Activated CD4-positive, alpha-beta T cell treated with anti-CD3 and anti-CD28 coated beads, Interleukin-2, amount 50 U/mL, for 1 hour (primary cell): Measurements from ENCODE around the gene DDIT4L.
A peak's percentile ranks its signal among the peaks of the same experiment; 100 is the strongest.
"Not testable (repeated sequence)": the region's sequence is repeated elsewhere in the genome, so short reads cannot be mapped to it uniquely, and the experiment has no call there.

ENCODE experiments used
- DNase-seq: peaks from one replicate; pipeline ENCODE4 v3.0.0-alpha.2; 2020

DDIT4L gene, protein sequence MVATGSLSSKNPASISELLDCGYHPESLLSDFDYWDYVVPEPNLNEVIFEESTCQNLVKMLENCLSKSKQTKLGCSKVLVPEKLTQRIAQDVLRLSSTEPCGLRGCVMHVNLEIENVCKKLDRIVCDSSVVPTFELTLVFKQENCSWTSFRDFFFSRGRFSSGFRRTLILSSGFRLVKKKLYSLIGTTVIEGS

GRCh38 chr4:100189820-100190642, at the start of gene DDIT4L:
Gene DDIT4L, minus strand, starts transcription at chr4:100190468. Its CDS starts 485 bp downstream, at chr4:100189983.
- peak; percentile 7 for DNase-seq

DNA sequence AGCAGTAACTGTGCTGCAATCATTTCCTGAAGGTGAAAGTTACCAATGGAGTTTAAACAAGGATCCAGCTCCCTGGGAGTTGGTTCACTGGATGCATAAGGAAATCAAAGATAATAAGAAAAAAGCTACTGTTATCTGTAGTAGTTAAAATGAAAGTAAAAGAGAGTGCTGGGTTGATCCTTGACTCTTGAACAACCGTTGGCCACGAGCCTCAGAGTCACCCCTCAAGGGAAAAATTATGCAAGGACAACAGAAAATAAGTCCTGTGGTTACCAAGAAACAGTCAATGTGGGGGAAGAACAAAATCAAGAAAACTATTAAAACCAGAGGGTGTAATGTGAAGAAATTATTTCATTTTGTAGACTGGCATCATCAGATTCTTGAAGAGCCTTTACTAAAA, 49.7 kb upstream of the DDIT4L start:
- DNase-seq: no peak

DNA sequence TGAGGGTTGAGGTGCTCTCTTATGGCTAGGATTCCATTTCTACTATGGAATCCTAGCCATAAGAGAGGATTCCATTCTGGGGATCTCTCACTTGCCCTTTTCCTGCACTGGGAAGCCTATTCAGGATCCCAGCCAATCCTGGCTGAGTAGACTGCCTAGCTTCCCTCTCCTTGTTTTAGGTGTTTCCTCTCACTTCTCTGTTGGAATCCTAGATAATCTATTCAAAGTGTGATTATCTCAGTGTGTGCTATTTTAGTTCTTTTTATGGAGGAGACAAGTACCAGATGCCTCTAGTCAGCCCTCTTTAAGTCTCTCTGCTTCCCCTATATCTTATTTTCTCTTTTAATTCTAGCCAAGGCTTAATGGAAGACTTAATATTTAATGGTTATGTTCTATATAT, 34.5 kb upstream of the DDIT4L start:
- DNase-seq: no peak

- DNase-seq: no peak
These were observed 33.9 kb upstream of the DDIT4L start for GRCh38 chr4:100224160-100224559.

DNA sequence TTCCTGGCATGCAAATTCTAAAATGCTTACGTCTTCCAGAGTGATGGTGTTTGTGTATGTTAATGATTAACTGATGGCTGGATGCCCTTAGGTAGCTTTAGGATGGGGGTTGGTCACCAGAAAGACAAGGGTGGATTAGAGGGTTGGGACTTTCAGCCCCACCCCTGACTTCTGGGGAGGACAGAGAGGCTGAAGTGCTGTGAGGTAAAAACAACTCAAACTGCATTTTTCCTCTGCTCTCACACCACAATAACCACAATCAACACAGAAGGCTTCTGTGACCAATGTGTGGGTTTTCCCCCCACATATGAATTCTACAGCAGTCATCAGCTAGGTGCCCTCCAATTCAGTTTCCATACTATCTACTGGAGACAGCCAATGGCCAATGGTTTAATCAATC, 18.7 kb upstream of the DDIT4L start:
- no peak for DNase-seq

- no peak for DNase-seq
These were observed 18.2 kb upstream of the DDIT4L start for GRCh38 chr4:100208459-100208858.

- no peak for DNase-seq
These were observed 16.6 kb upstream of the DDIT4L start for GRCh38 chr4:100206850-100207249.

DNA sequence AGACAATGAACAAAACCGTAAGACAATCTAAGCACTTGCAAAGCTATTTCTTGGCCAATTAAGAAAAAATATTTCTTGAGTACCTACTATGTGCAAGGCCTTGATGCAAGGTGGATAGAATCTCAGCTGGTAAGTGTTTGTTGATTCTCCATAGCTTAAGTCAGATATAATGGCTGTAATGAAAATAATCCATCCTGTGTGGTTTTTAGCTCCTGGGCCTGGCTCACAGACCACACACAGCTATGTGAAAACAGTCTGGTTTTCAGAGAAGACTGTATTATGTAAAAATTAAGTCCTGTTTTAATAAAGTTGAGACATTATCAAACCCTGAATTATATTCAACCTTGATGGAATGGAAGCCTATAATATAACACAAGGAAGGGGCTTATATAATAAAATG, 7.8 kb upstream of the DDIT4L start:
- no peak for DNase-seq

- not testable (repeated sequence) for DNase-seq
These were observed 6.3 kb upstream of the DDIT4L start for GRCh38 chr4:100196388-100197071.

GRCh38 chr4:100190643-100191600, 654 bp upstream of the DDIT4L start:
- no peak for DNase-seq

GRCh38 chr4:100188829-100189228, 1.4 kb downstream of the DDIT4L start:
- no peak for DNase-seq

- no peak for DNase-seq
These were observed 2.5 kb downstream of the DDIT4L start for GRCh38 chr4:100187781-100188180.

- DNase-seq: no peak
These were observed 5.5 kb downstream of the DDIT4L start for GRCh38 chr4:100184787-100185186.

- DNase-seq: no peak
These were observed 12.4 kb downstream of the DDIT4L start for GRCh38 chr4:100177855-100178254.

- DNase-seq: no peak
These were observed 13.1 kb downstream of the DDIT4L start for GRCh38 chr4:100177126-100177525.

- DNase-seq: no peak
These were observed 14.4 kb downstream of the DDIT4L start for GRCh38 chr4:100175858-100176257.

DNA sequence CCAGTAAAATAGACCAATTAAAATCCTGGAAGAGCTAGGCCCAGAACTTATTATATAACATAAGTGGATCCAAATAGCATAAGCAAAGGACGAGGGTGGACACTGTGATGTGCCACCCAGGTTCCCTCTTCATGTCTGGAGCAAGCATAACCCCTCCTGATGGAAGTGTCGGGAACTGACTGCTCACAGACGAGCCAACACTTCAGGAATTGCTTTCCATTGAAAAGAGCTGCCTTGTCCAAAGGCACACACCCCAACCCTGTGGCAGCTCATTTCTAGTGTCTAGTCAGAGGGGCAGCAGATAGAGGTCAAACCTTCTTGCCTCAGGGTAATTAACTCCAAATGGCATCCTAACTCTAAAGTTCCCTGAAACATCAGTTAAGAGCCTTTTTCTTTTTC, 15.3 kb downstream of the DDIT4L start:
- no peak for DNase-seq

- no peak for DNase-seq
These were observed 19.3 kb downstream of the DDIT4L start for GRCh38 chr4:100170986-100171385.

GRCh38 chr4:100169491-100170485, 20.5 kb downstream of the DDIT4L start:
- no peak for DNase-seq

DNA sequence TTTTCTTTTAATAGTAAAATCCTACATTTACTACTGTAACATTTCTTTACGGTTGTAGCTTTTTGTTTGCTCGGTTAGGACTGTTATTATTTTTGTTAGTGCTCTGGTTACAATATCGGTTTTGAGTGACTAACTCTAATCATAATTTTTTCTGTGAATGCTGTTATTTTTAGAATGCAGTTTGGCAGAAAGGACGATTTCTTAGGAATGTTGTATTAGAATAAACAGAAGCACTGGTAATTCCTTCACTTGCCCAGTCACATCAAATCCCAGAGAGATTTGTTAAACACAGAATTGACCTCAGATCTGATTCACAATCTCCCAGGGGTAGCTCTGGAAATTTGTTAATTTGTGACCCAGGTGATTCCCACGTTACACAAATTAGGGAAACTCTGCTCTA, 21.7 kb downstream of the DDIT4L start:
- no peak for DNase-seq

DNA sequence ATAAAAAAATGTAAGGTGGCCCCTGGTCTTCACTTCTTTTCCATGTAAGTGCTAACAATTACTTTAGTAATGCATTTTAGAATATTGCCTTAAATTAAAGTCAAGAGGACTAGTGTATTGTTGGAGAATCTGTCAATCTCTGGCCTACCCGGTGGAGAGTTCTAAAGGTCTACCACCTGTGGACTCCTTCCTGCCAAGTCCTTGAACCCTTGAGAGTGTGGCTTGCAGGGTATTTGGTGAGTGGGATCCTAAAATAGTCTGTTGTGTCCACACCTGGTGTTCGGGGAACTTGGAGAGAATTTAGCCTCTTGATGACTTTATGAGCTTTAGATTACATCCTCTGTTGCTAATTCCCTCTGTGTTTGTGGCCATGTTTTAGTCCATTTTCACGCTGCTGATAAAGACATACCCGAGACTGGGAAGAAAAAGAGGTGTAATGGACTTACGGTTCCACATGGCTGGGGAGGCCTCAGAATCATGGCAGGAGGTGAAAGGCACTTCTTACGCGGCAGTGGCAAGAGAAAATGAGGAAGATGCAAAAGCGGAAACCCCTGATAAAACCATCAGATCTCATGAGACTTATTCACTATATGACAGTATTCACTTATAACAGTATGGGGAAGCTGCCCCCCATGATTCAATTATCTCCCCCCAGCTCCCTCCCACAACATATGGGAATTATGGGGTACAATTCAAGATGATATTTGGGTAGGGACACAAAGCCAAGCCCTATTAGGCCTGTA, 23.8 kb downstream of the DDIT4L start:
- no peak for DNase-seq
